WTC11 (cell line): ENCODE data around the gene M1AP. TPM values are rescaled to one million over a fixed set of nuclear protein-coding genes. Genes with fewer than 3 reads are reported as not detected.

ENCODE experiments used
- ATAC-seq: fragments of 200-7000 bp; cut with Tn5 transposase; 2 replicates; pipeline ENCODE4 v1.10.0; 2021; ENCODE audit warnings: mild to moderate bottlenecking, moderate library complexity
- CTCF ChIA-PET: fragments of 300-600 bp; sonication (Branson Sonifier 250); formaldehyde crosslinking; loops from one replicate; lab custom pipeline; 2021; ENCODE audit warnings: antibody characterized with exemption; lab: Charles Lee
- POLR2A ChIA-PET: fragments of 350-600 bp; sonication (Branson Sonifier 250); formaldehyde crosslinking; loops from one replicate; lab custom pipeline; 2021; ENCODE audit warnings: antibody characterized with exemption; lab: Charles Lee
- DNase-seq: peaks from one replicate; pipeline ENCODE4 v3.0.0; 2021; ENCODE audit warnings: low spot score
- H3K27ac Mint-ChIP-seq: 2 replicates; pipeline ENCODE4 v1.8.0; 2021; ENCODE audit warnings: mixed read lengths
- H3K27me3 Mint-ChIP-seq: 2 replicates; pipeline ENCODE4 v1.8.0; 2021; ENCODE audit warnings: low read depth, mild to moderate bottlenecking, moderate library complexity, mixed read lengths
- H3K36me3 Mint-ChIP-seq: 2 replicates; pipeline ENCODE4 v1.8.0; 2021; ENCODE audit warnings: mixed read lengths
- H3K4me1 Mint-ChIP-seq: 2 replicates; pipeline ENCODE4 v1.8.0; 2022; ENCODE audit warnings: mixed read lengths
- H3K4me3 Mint-ChIP-seq: 2 replicates; pipeline ENCODE4 v1.8.0; 2021; ENCODE audit warnings: mild to moderate bottlenecking, moderate library complexity, mixed read lengths
- H3K9me3 Mint-ChIP-seq: 2 replicates; pipeline ENCODE4 v1.8.0; 2021; ENCODE audit warnings: mixed read lengths
- ATF2 ChIP-seq: sonication (generic); formaldehyde crosslinking; IDR thresholded peaks from 2 replicates; pipeline ENCODE4 v1.8.1; 2022; ENCODE audit warnings: low read depth, missing genetic modification reagents, borderline replicate concordance
- E2F4 ChIP-seq: sonication (generic); formaldehyde crosslinking; IDR thresholded peaks from 2 replicates; pipeline ENCODE4 v1.8.1; 2022; ENCODE audit warnings: low read depth, mild to moderate bottlenecking, moderate library complexity, missing genetic modification reagents, borderline replicate concordance
- ELF4 ChIP-seq: sonication (generic); formaldehyde crosslinking; IDR thresholded peaks from 2 replicates; pipeline ENCODE4 v1.8.1; 2022; ENCODE audit warnings: low read depth, mild to moderate bottlenecking, moderate library complexity, missing genetic modification reagents
- EMX1 ChIP-seq: fragments of 250-450 bp; sonication (Bioruptor Pico); IDR thresholded peaks from 2 replicates; pipeline ENCODE4 v1.8.0; 2021; ENCODE audit warnings: mild to moderate bottlenecking
- ESRRA ChIP-seq: sonication (generic); formaldehyde crosslinking; IDR thresholded peaks from 2 replicates; pipeline ENCODE4 v1.8.1; 2022; ENCODE audit warnings: mild to moderate bottlenecking, missing genetic modification reagents, borderline replicate concordance
- FOXP4 ChIP-seq: sonication (generic); formaldehyde crosslinking; IDR thresholded peaks from 2 replicates; pipeline ENCODE4 v1.8.0; 2022; ENCODE audit warnings: mild to moderate bottlenecking, missing genetic modification reagents
- GRHL2 ChIP-seq: fragments of 250-450 bp; sonication (Bioruptor Pico); IDR thresholded peaks from 2 replicates; pipeline ENCODE4 v1.8.0; 2022; ENCODE audit warnings: mild to moderate bottlenecking, moderate library complexity; ENCODE audit not compliant: insufficient replicate concordance, severe bottlenecking
- JAZF1 ChIP-seq: fragments of 250-450 bp; sonication (Bioruptor Pico); IDR thresholded peaks from 2 replicates; pipeline ENCODE4 v1.9.0; 2021; ENCODE audit warnings: moderate library complexity, mild to moderate bottlenecking, inconsistent platforms
- MYBL2 ChIP-seq: sonication (generic); formaldehyde crosslinking; IDR thresholded peaks from 2 replicates; pipeline ENCODE4 v1.8.1; 2023; ENCODE audit warnings: mild to moderate bottlenecking, moderate library complexity, missing genetic modification reagents
- NFYB ChIP-seq: sonication (generic); formaldehyde crosslinking; conservative IDR thresholded peaks from 2 replicates; pipeline ENCODE4 v1.8.0; 2022; ENCODE audit warnings: low read depth, missing genetic modification reagents
- USF1 ChIP-seq: sonication (generic); formaldehyde crosslinking; IDR thresholded peaks from 2 replicates; pipeline ENCODE4 v1.8.0; 2022; ENCODE audit warnings: mild to moderate bottlenecking, missing genetic modification reagents
- ZBTB43 ChIP-seq: sonication (generic); formaldehyde crosslinking; IDR thresholded peaks from 2 replicates; pipeline ENCODE4 v1.8.1; 2023; ENCODE audit warnings: mild to moderate bottlenecking, missing genetic modification reagents
- ZMAT4 ChIP-seq: fragments of 250-450 bp; sonication (Bioruptor Pico); IDR thresholded peaks from 2 replicates; pipeline ENCODE4 v1.9.0; 2021; ENCODE audit warnings: mild to moderate bottlenecking
- ZNF263 ChIP-seq: sonication (generic); formaldehyde crosslinking; IDR thresholded peaks from 2 replicates; pipeline ENCODE4 v1.8.1; 2022; ENCODE audit warnings: low read depth, mild to moderate bottlenecking, moderate library complexity, missing genetic modification reagents
- ZNF416 ChIP-seq: fragments of 250-450 bp; sonication (Bioruptor Pico); IDR thresholded peaks from 2 replicates; pipeline ENCODE4 v1.9.0; 2021; ENCODE audit warnings: mild to moderate bottlenecking, inconsistent platforms
- total RNA-seq: library from RNA; stranded (reverse); gene quantifications from 3 replicates; pipeline ENCODE4 v1.2.3, GENCODE V29; 2021

Gene M1AP
- total RNA-seq, 1 experiment from 2014 or later: 5.9 TPM

- Mint-ChIP-seq H3K9me3 (no peaks in the 10 kb centered on the region), H3K4me3 (no peak overlapping the region), H3K36me3 (no peaks in the 10 kb centered on the region), H3K27me3 (no peaks in the 10 kb centered on the region), H3K4me1 (no peaks in the 10 kb centered on the region), H3K27ac (no peak overlapping the region)
- ChIA-PET POLR2A (no interaction called here), CTCF (interaction anchor here (1.0 kb wide), 1 partner anchor 183 kb away, joined by 5 read pairs; no protein-coding TSS in a partner anchor)
- no peak for ATAC-seq
- TF ChIP-seq NFYB (CRISPR knock-in tag) (no peak), USF1 (CRISPR knock-in tag) (no peak), ESRRA (CRISPR knock-in tag) (no peak)
- no peak for DNase-seq
These were observed 45.5 kb upstream of the M1AP start for GRCh38 chr2:74693668-74694067.

GRCh38 chr2:74693213-74693612 lies 45.1 kb upstream of the M1AP start:
- Mint-ChIP-seq H3K36me3 (no peaks in the 10 kb centered on the region), H3K9me3 (no peaks in the 10 kb centered on the region), H3K4me1 (no peaks in the 10 kb centered on the region), H3K27ac (no peak overlapping the region), H3K27me3 (no peaks in the 10 kb centered on the region), H3K4me3 (no peak overlapping the region)
- no peak for TF ChIP-seq ZBTB43 (CRISPR knock-in tag)
- TF ChIP-seq EMX1 (CRISPR knock-in tag): no peak
- TF ChIP-seq ZNF416 (CRISPR knock-in tag): no peak
- TF ChIP-seq GRHL2: no peak
- TF ChIP-seq ATF2 (CRISPR knock-in tag): no peak
- TF ChIP-seq E2F4 (CRISPR knock-in tag): no peak
- no peak for TF ChIP-seq MYBL2 (CRISPR knock-in tag)
- TF ChIP-seq ELF4 (CRISPR knock-in tag): no peak
- TF ChIP-seq FOXP4 (CRISPR knock-in tag): no peak
- TF ChIP-seq NFYB (CRISPR knock-in tag): no peak
- TF ChIP-seq ZMAT4 (CRISPR knock-in tag): no peak
- no peak for TF ChIP-seq USF1 (CRISPR knock-in tag)
- TF ChIP-seq ZNF263 (CRISPR knock-in tag): no peak
- no peak for TF ChIP-seq JAZF1
- POLR2A ChIA-PET: no interaction called here
- ATAC-seq: no peak
- CTCF ChIA-PET: interaction anchor here (1.6 kb wide), 1 partner anchor 182 kb away, joined by 8 read pairs; no protein-coding TSS in a partner anchor
- no peak for DNase-seq
